Measurements from ENCODE around the gene LHFPL6. TPM values are rescaled to one million over a fixed set of nuclear protein-coding genes. Genes with fewer than 3 reads are reported as not detected.

Gene LHFPL6
- total RNA-seq, 3 donors from 2014 or later (not counting 1 experiment from before 2014, with no cell fraction given) = not detected

DNA sequence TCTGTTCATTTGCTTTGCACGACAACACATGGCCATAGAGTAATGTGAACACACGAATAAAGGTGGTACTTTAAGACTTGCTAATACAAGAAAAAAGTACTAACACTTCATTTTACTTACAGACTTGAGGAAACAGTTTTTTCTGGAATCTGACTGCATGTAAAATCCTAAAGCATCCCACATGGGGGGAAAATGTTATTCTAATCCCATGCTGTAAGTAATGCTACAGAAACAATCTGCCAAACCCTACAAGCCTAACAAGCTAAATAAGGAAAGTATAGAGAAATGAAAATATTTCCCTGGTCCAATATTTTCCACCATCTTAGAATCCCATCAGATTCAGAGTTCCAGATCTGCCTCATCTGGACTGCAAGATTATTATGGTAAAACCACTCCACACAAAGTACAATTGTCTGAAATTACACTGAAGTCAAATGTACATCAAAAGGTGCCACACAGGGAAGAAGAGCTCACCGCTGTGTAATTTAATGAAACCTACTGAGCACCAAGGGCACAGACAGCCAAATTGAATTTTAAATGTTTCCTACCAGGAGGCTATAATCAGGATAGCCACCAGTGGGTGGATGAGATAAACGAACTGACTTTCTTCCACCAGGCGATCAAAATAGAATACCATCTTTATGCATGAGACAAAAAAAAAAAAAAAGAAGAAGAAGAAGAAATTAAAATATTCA, 22.0 kb downstream of the LHFPL6 start:
- ATAC-seq (no peak), DNase-seq (no peak)
- peaks cover 8% of the 10 kb centered on the region in 2 donors for H3K27me3 Mint-ChIP-seq (ENCODE audit: low read depth in 2 of 2)
- H3K4me3 Mint-ChIP-seq = no peak overlapping the region
- H3K36me3 ChIP-seq (ENCODE audit: control insufficient read depth, insufficient read depth, low read length) = no peaks in the 10 kb centered on the region
- H3K9me3 Mint-ChIP-seq = no peaks in the 10 kb centered on the region
- no peaks in the 10 kb centered on the region for H3K4me1 Mint-ChIP-seq
- H3K27ac Mint-ChIP-seq = no peak overlapping the region
- no peaks in the 10 kb centered on the region for H3K4me1 ChIP-seq (ENCODE audit: control insufficient read depth, insufficient read depth, low read length)
- no peak overlapping the region for H3K27ac ChIP-seq (ENCODE audit: low read length)
- no peaks in the 10 kb centered on the region for H3K27me3 ChIP-seq (ENCODE audit: control insufficient read depth, insufficient read depth, low read length)
- no peaks in the 10 kb centered on the region for H3K36me3 Mint-ChIP-seq
- intact Hi-C loops (cut with micrococcal nuclease) = no loop called here
- H3K4me3 ChIP-seq (ENCODE audit: low read length) = no peak overlapping the region
- TF ChIP-seq, protein P1, sequence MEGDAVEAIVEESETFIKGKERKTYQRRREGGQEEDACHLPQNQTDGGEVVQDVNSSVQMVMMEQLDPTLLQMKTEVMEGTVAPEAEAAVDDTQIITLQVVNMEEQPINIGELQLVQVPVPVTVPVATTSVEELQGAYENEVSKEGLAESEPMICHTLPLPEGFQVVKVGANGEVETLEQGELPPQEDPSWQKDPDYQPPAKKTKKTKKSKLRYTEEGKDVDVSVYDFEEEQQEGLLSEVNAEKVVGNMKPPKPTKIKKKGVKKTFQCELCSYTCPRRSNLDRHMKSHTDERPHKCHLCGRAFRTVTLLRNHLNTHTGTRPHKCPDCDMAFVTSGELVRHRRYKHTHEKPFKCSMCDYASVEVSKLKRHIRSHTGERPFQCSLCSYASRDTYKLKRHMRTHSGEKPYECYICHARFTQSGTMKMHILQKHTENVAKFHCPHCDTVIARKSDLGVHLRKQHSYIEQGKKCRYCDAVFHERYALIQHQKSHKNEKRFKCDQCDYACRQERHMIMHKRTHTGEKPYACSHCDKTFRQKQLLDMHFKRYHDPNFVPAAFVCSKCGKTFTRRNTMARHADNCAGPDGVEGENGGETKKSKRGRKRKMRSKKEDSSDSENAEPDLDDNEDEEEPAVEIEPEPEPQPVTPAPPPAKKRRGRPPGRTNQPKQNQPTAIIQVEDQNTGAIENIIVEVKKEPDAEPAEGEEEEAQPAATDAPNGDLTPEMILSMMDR (IDR thresholded peaks at IDR 0.05) = no peak
- H3K9me3 ChIP-seq (ENCODE audit: control insufficient read depth, insufficient read depth, low read length) = no peaks in the 10 kb centered on the region
- WGBS (ENCODE audit: insufficient coverage) = 82% methylated on average over 3 of the region's 5 CpGs

DNA sequence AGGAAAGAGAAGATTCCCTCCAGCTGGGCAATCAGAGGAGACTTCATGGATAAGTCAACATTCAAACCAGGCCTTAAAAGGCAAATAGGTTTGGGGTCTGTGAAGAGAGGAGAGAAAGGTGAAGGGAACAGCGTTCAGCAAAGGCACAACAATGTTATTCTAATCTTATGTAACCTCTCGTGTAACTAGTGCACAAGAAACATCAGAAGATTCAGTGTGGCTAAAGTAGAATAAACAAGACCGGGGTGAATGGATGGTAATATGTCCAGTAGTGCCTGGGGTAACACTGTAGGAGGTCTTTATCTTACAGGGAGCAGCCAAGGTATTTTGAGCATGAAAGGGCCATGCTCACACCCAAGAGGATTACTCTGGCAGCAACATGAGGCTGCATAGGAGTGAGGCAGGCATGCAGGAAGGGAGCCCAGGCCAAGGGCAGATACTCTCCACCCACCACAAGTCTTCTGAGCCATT, 24.1 kb downstream of the LHFPL6 start:
- no peaks in the 10 kb centered on the region for H3K36me3 ChIP-seq (ENCODE audit: control insufficient read depth, insufficient read depth, low read length)
- TF ChIP-seq, protein P1 (IDR thresholded peaks at IDR 0.05) = no peak
- H3K27me3 ChIP-seq (ENCODE audit: control insufficient read depth, insufficient read depth, low read length) = no peaks in the 10 kb centered on the region
- Mint-ChIP-seq H3K4me1 (no peaks in the 10 kb centered on the region), H3K36me3 (no peaks in the 10 kb centered on the region), H3K27me3 (ENCODE audit: low read depth in 2 of 2) (peaks cover 8% of the 10 kb centered on the region in 2 donors), H3K4me3 (no peak overlapping the region), H3K9me3 (no peaks in the 10 kb centered on the region), H3K27ac (no peak overlapping the region)
- H3K9me3 ChIP-seq (ENCODE audit: control insufficient read depth, insufficient read depth, low read length) = no peaks in the 10 kb centered on the region
- no peak for DNase-seq
- no peaks in the 10 kb centered on the region for H3K4me1 ChIP-seq (ENCODE audit: control insufficient read depth, insufficient read depth, low read length)
- no peak for ATAC-seq
- 90% methylated on average over 3 of the region's 3 CpGs for WGBS (ENCODE audit: insufficient coverage)
- H3K27ac ChIP-seq (ENCODE audit: low read length) = no peak overlapping the region
- no peak overlapping the region for H3K4me3 ChIP-seq (ENCODE audit: low read length)
- intact Hi-C loops (cut with micrococcal nuclease) = no loop called here

DNA sequence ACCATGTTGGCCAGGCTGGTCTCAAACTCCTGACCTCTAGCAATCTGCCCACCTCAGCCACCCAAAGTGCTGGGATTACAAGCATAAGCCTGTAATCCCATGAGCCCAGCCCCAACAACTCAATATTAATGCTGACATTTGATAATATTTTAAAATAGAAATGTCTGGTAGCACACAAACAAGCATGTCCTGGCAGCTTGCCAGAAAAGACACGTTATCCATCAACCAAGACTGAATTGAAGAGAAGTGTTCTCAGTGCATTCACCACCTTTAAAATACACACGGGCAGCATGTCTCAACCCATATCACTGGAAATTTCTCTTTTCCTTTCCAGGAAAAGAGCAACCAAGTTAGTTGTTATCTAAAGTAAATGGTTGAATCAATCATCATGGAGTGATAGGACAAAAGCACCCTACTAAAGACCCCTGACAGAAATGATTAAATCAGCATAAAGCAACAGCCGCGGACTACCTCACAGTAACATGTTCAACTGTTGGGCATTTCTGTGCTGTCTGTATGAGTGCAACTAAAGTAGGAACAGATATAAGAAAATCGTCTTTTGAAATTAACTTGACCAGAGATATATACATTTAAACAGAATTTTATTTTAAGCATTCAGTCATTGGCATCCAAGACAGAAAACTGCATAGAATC, 25.0 kb downstream of the LHFPL6 start:
- peaks cover 5 to 8% of the 10 kb centered on the region in 2 donors for H3K27me3 Mint-ChIP-seq (ENCODE audit: low read depth in 2 of 2)
- 92% methylated on average over 3 of the region's 5 CpGs for WGBS (ENCODE audit: insufficient coverage)
- TF ChIP-seq, protein P1 (IDR thresholded peaks at IDR 0.05) = no peak

More for the DNA sequence above, 25.0 kb downstream of the LHFPL6 start:
- no peaks in the 10 kb centered on the region for H3K9me3 ChIP-seq (ENCODE audit: control insufficient read depth, insufficient read depth, low read length)
- H3K4me3 Mint-ChIP-seq = no peak overlapping the region
- no peak overlapping the region for H3K27ac ChIP-seq (ENCODE audit: low read length)
- H3K27ac Mint-ChIP-seq = no peak overlapping the region
- H3K9me3 Mint-ChIP-seq = no peaks in the 10 kb centered on the region
- ATAC-seq (no peak), DNase-seq (no peak)
- H3K4me3 ChIP-seq (ENCODE audit: low read length) = no peak overlapping the region
- intact Hi-C loops (cut with micrococcal nuclease) = no loop called here
- no peaks in the 10 kb centered on the region for H3K4me1 Mint-ChIP-seq
- H3K4me1 ChIP-seq (ENCODE audit: control insufficient read depth, insufficient read depth, low read length) = no peaks in the 10 kb centered on the region
- no peaks in the 10 kb centered on the region for H3K36me3 Mint-ChIP-seq
- no peaks in the 10 kb centered on the region for H3K27me3 ChIP-seq (ENCODE audit: control insufficient read depth, insufficient read depth, low read length)
- no peaks in the 10 kb centered on the region for H3K36me3 ChIP-seq (ENCODE audit: control insufficient read depth, insufficient read depth, low read length)

Measured in natural killer cell (primary cell).